Measurements from ENCODE around the gene RBM3. TPM values are rescaled to one million over a fixed set of nuclear protein-coding genes. Genes with fewer than 3 reads are reported as not detected.

The RBM3 gene
- polyA plus RNA-seq, 1 of the 3 experiments (the other 2 are of a cell fraction) = 183 TPM

GRCh38 chrX:48530736-48531135 is 43.5 kb upstream of the RBM3 start:
- Histone ChIP-seq H3F3A (replicated peaks; ENCODE audit: insufficient read depth) (no peaks in the 10 kb centered on the region), H3K4me1 (ENCODE audit: control insufficient read depth in 1 of 2, insufficient read depth in 2 of 2, low read depth in 1 of 2, low read length in 1 of 2) (no peaks in the 10 kb centered on the region), H3K4me2 (no peak overlapping the region), H3K79me2 (ENCODE audit: insufficient read depth) (no peaks in the 10 kb centered on the region), H3K9me2 (no peaks in the 10 kb centered on the region), H3K9me3 (no peaks in the 10 kb centered on the region), H4K20me1 (ENCODE audit: insufficient read depth) (no peaks in the 10 kb centered on the region), H3K27ac (ENCODE audit: low read depth in 2 of 2, low read length in 1 of 2) (no peak overlapping the region), H2AFZ (ENCODE audit: low read depth) (no peak overlapping the region), H3K4me3 (ENCODE audit: low read depth in 2 of 2, low read length in 1 of 2) (no peak overlapping the region), H3K36me3 (replicated peaks in 1 of 2; ENCODE audit: control insufficient read depth in 1 of 2, insufficient read depth in 2 of 2, low read length in 1 of 2) (no peaks in the 10 kb centered on the region), H3K9ac (no peak overlapping the region), H3K27me3 (ENCODE audit: insufficient read depth) (no peaks in the 10 kb centered on the region; the same call in 1 of the 2 replicates)
- 49% methylated on average over 3 of the region's 3 CpGs for WGBS (ENCODE audit: low lambda C conversion rate)
- DNase-seq = no peak
- TF ChIP-seq NFIC (IDR thresholded peaks at IDR 0.05; ENCODE audit: borderline replicate concordance) (no peak), RCOR1 (IDR thresholded peaks at IDR 0.05; ENCODE audit: low read length) (no peak), RXRA (IDR thresholded peaks at IDR 0.05; ENCODE audit: borderline replicate concordance, low read depth) (no peak), TAF1 (IDR thresholded peaks at IDR 0.05; ENCODE audit: borderline replicate concordance, low read depth, low read length) (no peak), GATA2 (CRISPR knock-in tag; IDR thresholded peaks at IDR 0.05) (no peak), JUND (IDR thresholded peaks at IDR 0.05) (no peak), MEF2A (IDR thresholded peaks at IDR 0.05; ENCODE audit: borderline replicate concordance, low read depth) (no peak), FOXJ3 (CRISPR knock-in tag; IDR thresholded peaks at IDR 0.05) (no peak), RAD21 (IDR thresholded peaks at IDR 0.05; ENCODE audit: low read length) (no peak), SIN3A (IDR thresholded peaks at IDR 0.05; ENCODE audit: borderline replicate concordance, low read depth, low read length) (no peak), SMC3 (IDR thresholded peaks at IDR 0.05; ENCODE audit: low read depth, low read length) (no peak), POLR2AphosphoS5 (IDR thresholded peaks at IDR 0.05; ENCODE audit: low read depth, low read length) (no peak), TEAD4 (IDR thresholded peaks at IDR 0.05; ENCODE audit: borderline replicate concordance, insufficient read depth) (no peak), FOXM1 (IDR thresholded peaks at IDR 0.05; ENCODE audit: low read depth) (no peak), MXI1 (IDR thresholded peaks at IDR 0.05; ENCODE audit: low read depth, low read length) (no peak), RFX5 (IDR thresholded peaks at IDR 0.05; ENCODE audit: low read length) (no peak), MAX (IDR thresholded peaks at IDR 0.05; ENCODE audit: low read depth) (no peak)
- TF ChIP-seq, protein P1, sequence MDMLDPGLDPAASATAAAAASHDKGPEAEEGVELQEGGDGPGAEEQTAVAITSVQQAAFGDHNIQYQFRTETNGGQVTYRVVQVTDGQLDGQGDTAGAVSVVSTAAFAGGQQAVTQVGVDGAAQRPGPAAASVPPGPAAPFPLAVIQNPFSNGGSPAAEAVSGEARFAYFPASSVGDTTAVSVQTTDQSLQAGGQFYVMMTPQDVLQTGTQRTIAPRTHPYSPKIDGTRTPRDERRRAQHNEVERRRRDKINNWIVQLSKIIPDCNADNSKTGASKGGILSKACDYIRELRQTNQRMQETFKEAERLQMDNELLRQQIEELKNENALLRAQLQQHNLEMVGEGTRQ (IDR thresholded peaks at IDR 0.05; ENCODE audit: borderline replicate concordance, low read depth, low read length) = no peak
- TF ChIP-seq, protein P2, sequence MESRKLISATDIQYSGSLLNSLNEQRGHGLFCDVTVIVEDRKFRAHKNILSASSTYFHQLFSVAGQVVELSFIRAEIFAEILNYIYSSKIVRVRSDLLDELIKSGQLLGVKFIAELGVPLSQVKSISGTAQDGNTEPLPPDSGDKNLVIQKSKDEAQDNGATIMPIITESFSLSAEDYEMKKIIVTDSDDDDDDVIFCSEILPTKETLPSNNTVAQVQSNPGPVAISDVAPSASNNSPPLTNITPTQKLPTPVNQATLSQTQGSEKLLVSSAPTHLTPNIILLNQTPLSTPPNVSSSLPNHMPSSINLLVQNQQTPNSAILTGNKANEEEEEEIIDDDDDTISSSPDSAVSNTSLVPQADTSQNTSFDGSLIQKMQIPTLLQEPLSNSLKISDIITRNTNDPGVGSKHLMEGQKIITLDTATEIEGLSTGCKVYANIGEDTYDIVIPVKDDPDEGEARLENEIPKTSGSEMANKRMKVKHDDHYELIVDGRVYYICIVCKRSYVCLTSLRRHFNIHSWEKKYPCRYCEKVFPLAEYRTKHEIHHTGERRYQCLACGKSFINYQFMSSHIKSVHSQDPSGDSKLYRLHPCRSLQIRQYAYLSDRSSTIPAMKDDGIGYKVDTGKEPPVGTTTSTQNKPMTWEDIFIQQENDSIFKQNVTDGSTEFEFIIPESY (IDR thresholded peaks at IDR 0.05; ENCODE audit: borderline replicate concordance, low read depth) = no peak
- CTCF ChIA-PET = interaction anchor here (0.8 kb wide), 1 partner anchor 21 kb away, joined by 3 read pairs; no protein-coding TSS in a partner anchor
- POLR2A ChIA-PET = no interaction called here

Measured in SK-N-SH (cell line).